Measurements from ENCODE around the gene MAGOH. TPM values are rescaled to one million over a fixed set of nuclear protein-coding genes. Genes with fewer than 3 reads are reported as not detected.

Gene MAGOH
- total RNA-seq, 1 donor from 2014 or later: 35.7 TPM

- Histone ChIP-seq H3K27me3 (ENCODE audit: insufficient read depth, low read length) (no peaks in the 10 kb centered on the region), H3K79me2 (ENCODE audit: insufficient read depth, low read length) (no peaks in the 10 kb centered on the region), H4K20me1 (ENCODE audit: insufficient read depth, low read length) (peaks cover 3% of the 10 kb centered on the region), H3K9me3 (ENCODE audit: insufficient read depth, low read depth, low read length) (no peaks in the 10 kb centered on the region), H3K4me3 (ENCODE audit: insufficient read depth, low read depth, low read length) (no peak overlapping the region), H3K4me1 (ENCODE audit: insufficient read depth, low read length) (no peaks in the 10 kb centered on the region), H3K4me2 (ENCODE audit: low read length) (no peak overlapping the region), H3K36me3 (ENCODE audit: insufficient read depth, low read length) (no peaks in the 10 kb centered on the region), H2AFZ (ENCODE audit: low read depth, low read length) (no peak overlapping the region), H3K27ac (ENCODE audit: low read depth, low read length) (no peak overlapping the region), H3K9ac (ENCODE audit: low read length) (no peak overlapping the region)
- Mint-ChIP-seq H3K27ac (ENCODE audit: unreplicated experiment) (no peak overlapping the region), H3K4me3 (ENCODE audit: unreplicated experiment) (no peak overlapping the region), H3K36me3 (ENCODE audit: low read depth, unreplicated experiment) (peaks cover 11% of the 10 kb centered on the region), H3K27me3 (ENCODE audit: low read depth, unreplicated experiment) (no peaks in the 10 kb centered on the region), H3K4me1 (ENCODE audit: low read depth, unreplicated experiment) (no peaks in the 10 kb centered on the region), H3K9me3 (ENCODE audit: unreplicated experiment) (no peaks in the 10 kb centered on the region)
- DNase-seq (ENCODE audit: low read depth) (no peak), FAIRE-seq (no peak)
- TF ChIP-seq EZH2 (IDR thresholded peaks at IDR 0.05; ENCODE audit: insufficient read depth, low read length) (no peak), CTCF (IDR thresholded peaks at IDR 0.05; ENCODE audit: insufficient read depth, low read depth, low read length) (no peak)
Observed at GRCh38 chr1:53280496-53280895, 42.2 kb upstream of the MAGOH start.

DNA sequence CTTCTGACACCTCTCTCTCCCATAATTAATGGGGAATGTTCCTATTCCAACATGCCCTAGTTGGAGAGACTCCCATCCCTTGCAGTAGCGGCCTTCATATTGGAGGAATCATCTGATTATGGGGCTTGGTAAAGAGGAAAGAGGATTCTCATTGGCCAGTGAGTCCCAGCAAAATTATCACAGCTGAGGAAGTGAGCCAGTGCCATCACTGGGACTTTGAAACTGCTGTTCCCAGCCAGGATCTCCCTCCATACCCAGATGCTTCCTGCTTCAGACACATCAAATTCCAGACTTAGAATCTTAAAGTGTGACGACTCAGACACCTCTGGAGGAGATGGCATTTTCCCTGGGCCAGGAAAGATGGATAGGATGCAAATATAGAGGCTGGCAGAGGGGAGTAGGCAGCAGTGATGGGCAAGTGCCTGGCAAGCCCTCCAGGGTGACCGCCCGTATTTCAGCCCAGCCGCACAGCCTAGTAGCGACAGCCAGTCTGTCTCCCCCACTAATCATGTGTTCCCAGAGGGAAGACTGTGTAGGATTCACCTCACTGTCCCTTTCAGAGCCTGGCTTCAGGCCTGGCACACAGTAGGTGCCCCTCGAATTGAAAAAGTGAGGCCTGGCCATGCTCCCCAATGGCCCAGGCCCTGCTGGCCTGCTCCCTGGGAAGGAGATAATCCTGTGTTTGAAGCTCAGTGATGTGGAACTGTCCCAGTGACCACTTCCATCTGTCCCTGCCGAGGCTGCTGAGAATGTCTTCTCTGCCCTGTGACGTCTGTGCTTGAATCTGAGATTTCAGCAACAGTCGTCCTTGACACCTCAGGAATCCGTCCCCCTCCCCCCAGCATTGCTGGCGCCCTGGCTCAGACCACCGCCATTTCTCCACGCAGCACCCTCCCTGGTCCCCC lies 41.2 kb upstream of the MAGOH start:
- Histone ChIP-seq H3K4me1 (ENCODE audit: insufficient read depth, low read length) (no peaks in the 10 kb centered on the region), H3K9ac (ENCODE audit: low read length) (no peak overlapping the region), H3K27ac (ENCODE audit: low read depth, low read length) (no peak overlapping the region), H3K79me2 (ENCODE audit: insufficient read depth, low read length) (no peaks in the 10 kb centered on the region), H3K4me2 (ENCODE audit: low read length) (no peak overlapping the region), H2AFZ (ENCODE audit: low read depth, low read length) (no peak overlapping the region), H3K27me3 (ENCODE audit: insufficient read depth, low read length) (no peaks in the 10 kb centered on the region), H3K36me3 (ENCODE audit: insufficient read depth, low read length) (no peaks in the 10 kb centered on the region), H3K4me3 (ENCODE audit: insufficient read depth, low read depth, low read length) (no peak overlapping the region), H3K9me3 (ENCODE audit: insufficient read depth, low read depth, low read length) (no peaks in the 10 kb centered on the region), H4K20me1 (ENCODE audit: insufficient read depth, low read length) (peaks cover 3% of the 10 kb centered on the region)
- TF ChIP-seq EZH2 (IDR thresholded peaks at IDR 0.05; ENCODE audit: insufficient read depth, low read length) (no peak), CTCF (IDR thresholded peaks at IDR 0.05; ENCODE audit: insufficient read depth, low read depth, low read length) (no peak)
- Mint-ChIP-seq H3K27me3 (ENCODE audit: low read depth, unreplicated experiment) (no peaks in the 10 kb centered on the region), H3K4me1 (ENCODE audit: low read depth, unreplicated experiment) (no peaks in the 10 kb centered on the region), H3K36me3 (ENCODE audit: low read depth, unreplicated experiment) (peaks cover 15% of the 10 kb centered on the region), H3K4me3 (ENCODE audit: unreplicated experiment) (no peak overlapping the region), H3K9me3 (ENCODE audit: unreplicated experiment) (no peaks in the 10 kb centered on the region), H3K27ac (ENCODE audit: unreplicated experiment) (no peak overlapping the region)
- DNase-seq (ENCODE audit: low read depth) (no peak), FAIRE-seq (no peak)

- no peak for FAIRE-seq
- H3K36me3 ChIP-seq (ENCODE audit: insufficient read depth, low read length): no peaks in the 10 kb centered on the region
Observed at GRCh38 chr1:53278298-53278725, 40.0 kb upstream of the MAGOH start.

More at GRCh38 chr1:53278298-53278725, 40.0 kb upstream of the MAGOH start:
- no peak for DNase-seq (ENCODE audit: low read depth)
- Histone ChIP-seq H3K4me2 (ENCODE audit: low read length) (no peak overlapping the region), H3K9me3 (ENCODE audit: insufficient read depth, low read depth, low read length) (no peaks in the 10 kb centered on the region), H3K79me2 (ENCODE audit: insufficient read depth, low read length) (no peaks in the 10 kb centered on the region), H3K27ac (ENCODE audit: low read depth, low read length) (no peak overlapping the region), H4K20me1 (ENCODE audit: insufficient read depth, low read length) (peaks cover 3% of the 10 kb centered on the region), H2AFZ (ENCODE audit: low read depth, low read length) (no peak overlapping the region), H3K9ac (ENCODE audit: low read length) (no peak overlapping the region), H3K4me1 (ENCODE audit: insufficient read depth, low read length) (no peaks in the 10 kb centered on the region), H3K27me3 (ENCODE audit: insufficient read depth, low read length) (no peaks in the 10 kb centered on the region), H3K4me3 (ENCODE audit: insufficient read depth, low read depth, low read length) (no peak overlapping the region)
- TF ChIP-seq CTCF (IDR thresholded peaks at IDR 0.05; ENCODE audit: insufficient read depth, low read depth, low read length) (peak; percentile 85), EZH2 (IDR thresholded peaks at IDR 0.05; ENCODE audit: insufficient read depth, low read length) (no peak)
- H3K4me1 Mint-ChIP-seq (ENCODE audit: low read depth, unreplicated experiment): no peaks in the 10 kb centered on the region
- H3K4me3 Mint-ChIP-seq (ENCODE audit: unreplicated experiment): no peak overlapping the region
- no peaks in the 10 kb centered on the region for H3K27me3 Mint-ChIP-seq (ENCODE audit: low read depth, unreplicated experiment)
- no peaks in the 10 kb centered on the region for H3K9me3 Mint-ChIP-seq (ENCODE audit: unreplicated experiment)
- H3K27ac Mint-ChIP-seq (ENCODE audit: unreplicated experiment): no peak overlapping the region
- peaks cover 17% of the 10 kb centered on the region for H3K36me3 Mint-ChIP-seq (ENCODE audit: low read depth, unreplicated experiment)

Data from astrocyte (in vitro differentiated cells and primary cell).